Mesenchymal stem cell (in vitro differentiated cells and primary cell): ENCODE measurements around the gene UGT1A7.

Source experiments
- DNase-seq: peaks from one replicate; pipeline ENCODE4 v3.0.0-alpha.2; 2013
- H2AFZ ChIP-seq: one replicate; pipeline ENCODE4 v1.6.1; 2013; ENCODE audit warnings: low read depth, mild to moderate bottlenecking, control low read depth, inconsistent platforms, low read length, moderate library complexity
- H2AK5ac ChIP-seq: 2 replicates; pipeline ENCODE4 v1.6.1; 2013; ENCODE audit warnings: low read length, moderate library complexity, mild to moderate bottlenecking, inconsistent platforms; ENCODE audit not compliant: severe bottlenecking
- H2BK120ac ChIP-seq: one replicate; pipeline ENCODE4 v1.6.1; 2013; ENCODE audit warnings: low read depth, mild to moderate bottlenecking, inconsistent platforms, low read length, moderate library complexity
- H2BK12ac ChIP-seq, 2 experiments: one replicate each; pipeline ENCODE4 v1.6.1; 2013; ENCODE audit warnings: inconsistent platforms in 2 of 2, low read length in 2 of 2, mild to moderate bottlenecking in 2 of 2, moderate library complexity in 2 of 2, control low read depth in 1 of 2
- H2BK15ac ChIP-seq: one replicate; pipeline ENCODE4 v1.6.1; 2013; ENCODE audit warnings: mild to moderate bottlenecking, low read depth, inconsistent platforms; ENCODE audit not compliant: poor library complexity, severe bottlenecking
- H2BK5ac ChIP-seq: 2 replicates; pipeline ENCODE4 v1.6.1; 2013; ENCODE audit warnings: low read depth, mild to moderate bottlenecking, low read length, control low read depth, inconsistent platforms; ENCODE audit not compliant: poor library complexity, severe bottlenecking
- H3K14ac ChIP-seq, 2 experiments: one replicate each; pipeline ENCODE4 v1.6.1; 2013; ENCODE audit warnings: inconsistent platforms in 2 of 2, low read length in 2 of 2, control low read depth in 1 of 2, mild to moderate bottlenecking in 1 of 2, moderate library complexity in 1 of 2
- H3K18ac ChIP-seq, 2 experiments: one replicate each; pipeline ENCODE4 v1.6.1; 2013; ENCODE audit warnings: inconsistent platforms in 2 of 2, low read length in 2 of 2, control low read depth in 1 of 2, low read depth in 1 of 2, mild to moderate bottlenecking in 1 of 2
- H3K23ac ChIP-seq, 2 experiments: one replicate each; pipeline ENCODE4 v1.6.1; 2013; ENCODE audit warnings: inconsistent platforms in 2 of 2, low read length in 2 of 2, mild to moderate bottlenecking in 2 of 2, moderate library complexity in 2 of 2, control low read depth in 1 of 2
- H3K27ac ChIP-seq: 2 replicates; pipeline ENCODE4 v1.5.1; 2013; ENCODE audit warnings: mild to moderate bottlenecking, moderate library complexity, low read length, control low read depth, inconsistent platforms; ENCODE audit not compliant: poor library complexity, severe bottlenecking
- H3K27me3 ChIP-seq, 2 experiments: 2 replicates each; pipeline versions ENCODE4 v1.6.1 to v1.7.0; 2013; ENCODE audit warnings: low read length in 2 of 2, mild to moderate bottlenecking in 2 of 2, moderate library complexity in 2 of 2, control low read depth in 1 of 2, inconsistent platforms in 1 of 2; ENCODE audit not compliant: control insufficient read depth in 1 of 2, insufficient read depth in 1 of 2
- H3K36me3 ChIP-seq, 2 experiments: 2 replicates each; pipeline versions ENCODE4 v1.6.1 to v1.7.0; 2013; ENCODE audit warnings: low read length in 2 of 2, control low read depth in 1 of 2, inconsistent platforms in 1 of 2, low read depth in 1 of 2, mild to moderate bottlenecking in 1 of 2; ENCODE audit not compliant: insufficient read depth in 2 of 2, control insufficient read depth in 1 of 2
- H3K4ac ChIP-seq, 2 experiments: one replicate each; pipeline ENCODE4 v1.6.1; 2013; ENCODE audit warnings: inconsistent platforms in 2 of 2, low read length in 2 of 2, mild to moderate bottlenecking in 2 of 2, moderate library complexity in 2 of 2, control low read depth in 1 of 2, low read depth in 1 of 2
- H3K4me1 ChIP-seq: 2 replicates; pipeline ENCODE4 v1.6.1; 2013; ENCODE audit warnings: low read depth, low read length, control low read depth; ENCODE audit not compliant: control insufficient read depth, insufficient read depth
- H3K4me2 ChIP-seq: 2 replicates; pipeline ENCODE4 v1.6.1; 2013; ENCODE audit warnings: low read length, mild to moderate bottlenecking, inconsistent platforms; ENCODE audit not compliant: poor library complexity, severe bottlenecking
- H3K4me3 ChIP-seq, 2 experiments: 2 replicates each; pipeline versions ENCODE4 v1.5.1 to v1.7.0; 2013; ENCODE audit warnings: low read length in 2 of 2, mild to moderate bottlenecking in 2 of 2, control low read depth in 1 of 2, low read depth in 1 of 2; ENCODE audit not compliant: insufficient read depth in 1 of 2
- H3K79me1 ChIP-seq: replicated peaks from 2 replicates; pipeline ENCODE4 v1.6.1; 2013; ENCODE audit warnings: mild to moderate bottlenecking, control low read depth, low read length, inconsistent platforms; ENCODE audit not compliant: poor library complexity, severe bottlenecking
- H3K9ac ChIP-seq: 2 replicates; pipeline ENCODE4 v1.7.0; 2013; ENCODE audit warnings: mild to moderate bottlenecking, low read length, moderate library complexity
- H3K9me3 ChIP-seq: 2 replicates; pipeline ENCODE4 v1.7.0; 2013; ENCODE audit warnings: mild to moderate bottlenecking, low read length; ENCODE audit not compliant: control insufficient read depth
- H4K8ac ChIP-seq: one replicate; pipeline ENCODE4 v1.6.1; 2013; ENCODE audit warnings: inconsistent platforms, mild to moderate bottlenecking, low read length, moderate library complexity
- H4K91ac ChIP-seq: one replicate; pipeline ENCODE4 v1.6.1; 2013; ENCODE audit warnings: mild to moderate bottlenecking, low read length, inconsistent platforms
- WGBS: methylation state at CpG from one replicate; pipeline ENCODE4 v1.1.7; 2013; ENCODE audit warnings: mixed read lengths; 5-methylcytosine and 5-hydroxymethylcytosine counted together

UGT1A7 gene

DNA sequence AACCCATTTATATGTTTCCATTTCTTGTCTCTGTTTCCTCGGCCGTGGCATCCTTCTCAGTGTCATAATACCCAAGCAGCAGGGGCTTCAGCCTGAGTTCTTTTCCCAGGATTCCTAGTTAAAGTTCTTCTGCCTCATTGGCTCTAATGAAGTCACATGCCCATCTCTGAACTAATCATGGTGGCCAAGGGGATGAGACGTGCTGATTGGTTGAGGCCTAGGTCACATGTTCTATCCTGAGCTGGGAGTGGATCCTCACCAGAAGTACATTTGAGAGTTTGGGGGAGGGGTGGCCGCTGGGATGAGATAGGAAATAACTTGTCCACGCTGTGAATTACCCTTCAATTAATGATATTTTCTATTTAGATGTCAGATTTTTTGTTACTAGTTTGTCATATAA, 27.2 kb downstream of the UGT1A7 start:
- Histone ChIP-seq H3K18ac (no peak overlapping the region), H3K36me3 (no peaks in the 10 kb centered on the region), H3K9me3 (no peaks in the 10 kb centered on the region), H3K27ac (no peak overlapping the region), H3K4me2 (no peak overlapping the region), H2BK15ac (no peak overlapping the region), H2BK5ac (no peak overlapping the region), H3K4me3 (no peak overlapping the region), H2BK12ac (no peak overlapping the region), H3K9ac (no peak overlapping the region), H4K8ac (no peak overlapping the region), H3K14ac (no peak overlapping the region), H3K4ac (no peak overlapping the region), H3K79me1 (no peaks in the 10 kb centered on the region), H2BK120ac (no peak overlapping the region), H3K27me3 (peaks cover 0 to 9% of the 10 kb centered on the region in 2 experiments), H4K91ac (no peak overlapping the region), H3K23ac (no peak overlapping the region), H2AFZ (no peak overlapping the region), H3K4me1 (peaks cover 11% of the 10 kb centered on the region), H2AK5ac (no peak overlapping the region)
- no peak for DNase-seq
- 96% methylated on average over 3 of the region's 5 CpGs for WGBS

DNA sequence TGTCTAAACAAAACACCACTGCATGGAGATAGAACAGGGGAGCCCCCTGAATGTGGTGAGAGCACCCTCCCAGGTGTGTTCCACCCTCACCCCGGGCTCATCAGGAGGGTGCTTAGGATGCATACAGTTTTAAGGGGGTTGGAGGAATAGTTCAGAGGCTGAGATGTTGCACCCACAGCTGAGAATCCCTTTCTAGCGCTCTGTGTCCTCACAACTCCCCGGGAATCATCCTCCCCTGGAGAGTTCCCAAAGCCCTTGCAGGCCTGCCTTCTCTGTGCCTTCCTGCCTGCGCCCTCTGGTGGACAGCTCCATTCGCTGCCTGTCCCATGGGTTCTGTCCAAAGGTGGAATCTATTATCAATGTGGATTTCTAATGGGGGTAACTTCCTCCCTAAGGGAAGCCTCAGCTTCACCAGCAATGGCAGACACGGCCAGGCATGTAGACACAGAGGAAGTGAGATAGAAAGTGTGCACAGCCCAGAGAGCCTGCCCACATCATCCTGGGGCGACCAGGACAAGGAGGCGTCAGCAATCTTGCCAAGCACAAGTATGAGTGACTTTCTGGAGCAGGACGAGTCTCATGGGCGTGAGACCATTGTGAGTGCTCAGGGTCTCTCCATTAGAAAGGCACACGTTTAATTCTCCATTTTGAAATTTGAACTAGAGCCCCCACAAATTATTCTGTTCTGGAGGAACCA, 29.8 kb downstream of the UGT1A7 start:
- peak; percentile 68 for DNase-seq
- WGBS: 49% methylated on average over 10 of the region's 11 CpGs
- H3K4ac ChIP-seq: no peak overlapping the region
- H2AK5ac ChIP-seq: peak overlapping the region; percentile 72
- no peaks in the 10 kb centered on the region for H3K9me3 ChIP-seq
- no peak overlapping the region for H3K23ac ChIP-seq
- no peaks in the 10 kb centered on the region for H3K36me3 ChIP-seq
- no peak overlapping the region for H3K9ac ChIP-seq
- H3K4me1 ChIP-seq: peaks cover 9% of the 10 kb centered on the region
- no peak overlapping the region for H2AFZ ChIP-seq
- no peak overlapping the region for H2BK15ac ChIP-seq
- no peak overlapping the region for H4K91ac ChIP-seq
- no peak overlapping the region for H3K27ac ChIP-seq
- H2BK120ac ChIP-seq: no peak overlapping the region
- H3K27me3 ChIP-seq: peaks cover 0 to 22% of the 10 kb centered on the region in 2 experiments
- no peaks in the 10 kb centered on the region for H3K79me1 ChIP-seq
- no peak overlapping the region for H3K4me3 ChIP-seq
- H3K18ac ChIP-seq: no peak overlapping the region
- no peak overlapping the region for H3K4me2 ChIP-seq
- no peak overlapping the region for H2BK5ac ChIP-seq
- no peak overlapping the region for H3K14ac ChIP-seq
- H4K8ac ChIP-seq: no peak overlapping the region
- peak overlapping the region in 1 of 2 experiments; percentile 61 for H2BK12ac ChIP-seq

DNA sequence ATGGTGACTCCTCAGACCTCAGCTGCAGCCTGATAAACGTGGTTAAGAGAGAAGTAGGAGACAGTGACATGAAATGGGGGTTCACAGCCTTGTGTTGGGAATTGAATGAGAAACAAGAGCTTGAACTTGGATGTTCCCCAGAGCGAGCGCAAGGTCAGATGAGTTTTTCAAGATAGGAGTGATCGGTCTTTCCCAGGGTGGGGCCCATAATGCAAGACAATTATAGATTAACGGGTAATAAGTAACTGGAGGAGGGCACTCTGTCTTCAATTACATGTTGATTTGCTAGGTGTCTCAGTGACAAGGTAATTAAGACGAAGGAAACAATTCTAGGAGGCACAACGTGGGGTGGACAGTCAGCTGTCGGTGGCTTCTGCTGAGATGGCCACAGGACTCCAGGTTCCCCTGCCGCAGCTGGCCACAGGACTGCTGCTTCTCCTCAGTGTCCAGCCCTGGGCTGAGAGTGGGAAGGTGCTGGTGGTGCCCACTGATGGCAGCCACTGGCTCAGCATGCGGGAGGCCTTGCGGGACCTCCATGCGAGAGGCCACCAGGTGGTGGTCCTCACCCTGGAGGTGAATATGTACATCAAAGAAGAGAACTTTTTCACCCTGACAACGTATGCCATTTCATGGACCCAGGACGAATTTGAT, 31.0 kb downstream of the UGT1A7 start, which contains the start of gene UGT1A5:
Gene UGT1A5 (plus strand): TSS at position 297 of the 651 bp plus-strand sequence. CDS start 85 bp downstream, at position 382.
- no peak within 1 kb of the TSS for H3K23ac ChIP-seq
- H2BK5ac ChIP-seq: no peak within 1 kb of the TSS
- no peak within 1 kb of the TSS for H2AFZ ChIP-seq
- no peak within 1 kb of the TSS for H2BK15ac ChIP-seq
- no peak within 1 kb of the TSS for H3K18ac ChIP-seq
- peaks cover 8 to 32% of the 10 kb centered on the region in 2 experiments for H3K27me3 ChIP-seq
- no peak within 1 kb of the TSS for H2BK120ac ChIP-seq
- DNase-seq: no peak
- WGBS: 80% methylated on average over 14 of the region's 14 CpGs
- no peak within 1 kb of the TSS for H3K4me3 ChIP-seq
- H2BK12ac ChIP-seq: no peak within 1 kb of the TSS
- no peaks in the 10 kb centered on the region for H3K36me3 ChIP-seq
- H3K4ac ChIP-seq: no peak within 1 kb of the TSS
- H3K14ac ChIP-seq: peak within 1 kb of the TSS in 1 of 2 experiments; percentile 13
- no peak within 1 kb of the TSS for H3K9ac ChIP-seq
- H3K4me1 ChIP-seq: peaks cover 7% of the 10 kb centered on the region
- H3K27ac ChIP-seq: no peak within 1 kb of the TSS
- H4K8ac ChIP-seq: no peak within 1 kb of the TSS
- H4K91ac ChIP-seq: no peak within 1 kb of the TSS
- no peaks in the 10 kb centered on the region for H3K9me3 ChIP-seq
- H2AK5ac ChIP-seq: no peak within 1 kb of the TSS
- no peak within 1 kb of the TSS for H3K4me2 ChIP-seq
- no peaks in the 10 kb centered on the region for H3K79me1 ChIP-seq

DNA sequence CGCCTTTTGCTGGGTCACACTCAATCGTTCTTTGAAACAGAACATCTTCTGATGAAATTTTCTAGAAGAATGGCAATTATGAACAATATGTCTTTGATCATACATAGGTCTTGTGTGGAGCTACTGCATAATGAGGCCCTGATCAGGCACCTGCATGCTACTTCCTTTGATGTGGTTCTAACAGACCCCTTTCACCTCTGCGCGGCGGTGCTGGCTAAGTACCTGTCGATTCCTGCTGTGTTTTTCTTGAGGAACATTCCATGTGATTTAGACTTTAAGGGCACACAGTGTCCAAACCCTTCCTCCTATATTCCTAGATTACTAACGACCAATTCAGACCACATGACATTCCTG, 31.5 kb downstream of the UGT1A7 start:
- no peak overlapping the region for H3K9ac ChIP-seq
- H3K4ac ChIP-seq: no peak overlapping the region
- no peaks in the 10 kb centered on the region for H3K79me1 ChIP-seq
- no peak overlapping the region for H3K4me3 ChIP-seq
- H2BK120ac ChIP-seq: no peak overlapping the region
- H3K4me2 ChIP-seq: no peak overlapping the region
- 89% methylated on average over 7 of the region's 7 CpGs for WGBS
- no peak for DNase-seq
- no peaks in the 10 kb centered on the region for H3K9me3 ChIP-seq
- H2BK5ac ChIP-seq: no peak overlapping the region
- no peak overlapping the region for H2BK15ac ChIP-seq
- H4K91ac ChIP-seq: no peak overlapping the region
- no peak overlapping the region for H3K18ac ChIP-seq
- peaks cover 13 to 36% of the 10 kb centered on the region in 2 experiments for H3K27me3 ChIP-seq
- H3K14ac ChIP-seq: no peak overlapping the region
- no peak overlapping the region for H2AFZ ChIP-seq
- H2BK12ac ChIP-seq: no peak overlapping the region
- no peak overlapping the region for H3K27ac ChIP-seq
- H3K23ac ChIP-seq: no peak overlapping the region
- H2AK5ac ChIP-seq: no peak overlapping the region
- peaks cover 7% of the 10 kb centered on the region for H3K4me1 ChIP-seq
- no peak overlapping the region for H4K8ac ChIP-seq
- H3K36me3 ChIP-seq: no peaks in the 10 kb centered on the region
